GM12872 (cell line): Measurements from ENCODE around the gene NADSYN1.

Experiments used
- CTCF ChIP-seq: IDR thresholded peaks from 3 replicates; pipeline ENCODE4 v1.5.1; 2011; ENCODE audit warnings: low read depth, mild to moderate bottlenecking, low read length, moderate library complexity; ENCODE audit not compliant: insufficient read depth

Gene NADSYN1

GRCh38 chr11:71428861-71429435 is 24.1 kb upstream of the NADSYN1 start:
- TF ChIP-seq CTCF, result no peak

GRCh38 chr11:71429701-71430100 is 23.3 kb upstream of the NADSYN1 start:
- TF ChIP-seq CTCF, result no peak

- no peak for TF ChIP-seq CTCF
Measured at GRCh38 chr11:71430166-71430565, 22.8 kb upstream of the NADSYN1 start.

GRCh38 chr11:71431271-71431670 is 21.7 kb upstream of the NADSYN1 start:
- TF ChIP-seq CTCF, result no peak

GRCh38 chr11:71432761-71433647 is 20.0 kb upstream of the NADSYN1 start:
- TF ChIP-seq CTCF, result no peak

- no peak for TF ChIP-seq CTCF
Measured at GRCh38 chr11:71433648-71434450, 19.2 kb upstream of the NADSYN1 start.

- no peak for TF ChIP-seq CTCF
Measured at GRCh38 chr11:71434576-71435130, 18.4 kb upstream of the NADSYN1 start.
